IPS-NIHi11 (cell line): ENCODE measurements around the gene MRPS12.

ENCODE experiments used
- DNase-seq: peaks from one replicate; pipeline ENCODE4 v3.0.0; 2012; ENCODE audit warnings: mixed read lengths, low spot score

MRPS12 gene

DNA sequence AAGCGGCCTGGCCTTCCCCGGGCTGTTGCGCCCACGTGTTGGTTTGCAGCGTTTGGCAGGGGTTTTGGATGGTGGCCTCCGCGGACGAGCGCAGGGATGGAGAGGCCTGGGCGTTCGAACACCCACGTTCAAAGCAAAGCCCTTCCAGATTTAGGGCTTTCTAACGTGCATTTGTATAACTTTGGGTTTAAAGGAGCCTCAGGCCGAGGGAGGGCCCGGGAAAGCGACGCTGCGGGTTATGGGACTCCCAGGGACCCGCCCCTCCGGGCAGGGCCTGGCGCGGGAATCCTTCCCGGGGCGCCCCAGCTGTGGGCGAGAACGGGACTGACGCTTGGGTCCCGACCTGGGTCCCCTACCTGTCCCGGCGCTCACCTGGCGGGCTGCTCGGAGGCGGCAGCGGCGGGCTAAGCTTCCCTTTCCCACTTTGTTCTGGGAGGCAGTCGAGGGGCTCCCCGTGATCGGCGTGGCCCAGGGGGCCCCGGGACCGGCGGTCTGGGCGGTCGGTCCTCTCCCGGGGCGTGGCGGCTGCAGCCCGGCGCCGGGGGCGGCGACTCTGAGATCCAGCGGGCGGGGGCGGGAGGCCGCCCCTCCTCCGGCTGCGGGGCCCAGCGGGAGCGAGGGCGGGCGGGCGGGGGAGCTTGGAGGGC is 44.6 kb downstream of the MRPS12 start, which contains the start of gene FBXO17:
TSS of gene FBXO17 (minus strand) at position 529 of the 647 bp plus-strand sequence. CDS start 25,423 bp downstream, outside the sequence.
- peak; percentile 80 for DNase-seq

- DNase-seq: peak; percentile 38
Observed at GRCh38 chr19:38975861-38976271, 45.1 kb downstream of the MRPS12 start.

GRCh38 chr19:38977445-38978325 is 46.9 kb downstream of the MRPS12 start:
- DNase-seq: no peak

GRCh38 chr19:38978326-38978689 is 47.6 kb downstream of the MRPS12 start:
- no peak for DNase-seq

GRCh38 chr19:38979812-38980211 is 49.1 kb downstream of the MRPS12 start:
- DNase-seq: no peak

GRCh38 chr19:38980583-38981374 is 50.0 kb downstream of the MRPS12 start:
- no peak for DNase-seq
